ENCODE measurements around the gene KATNB1.
"Not testable (repeated sequence)": the region's sequence is repeated elsewhere in the genome, so short reads cannot be mapped to it uniquely, and the experiment has no call there.

Gene KATNB1

GRCh38 chr16:57743886-57744641 is 8.5 kb downstream of the KATNB1 start:
- no peak for DNase-seq (ENCODE audit: low read depth, low spot score)

DNA sequence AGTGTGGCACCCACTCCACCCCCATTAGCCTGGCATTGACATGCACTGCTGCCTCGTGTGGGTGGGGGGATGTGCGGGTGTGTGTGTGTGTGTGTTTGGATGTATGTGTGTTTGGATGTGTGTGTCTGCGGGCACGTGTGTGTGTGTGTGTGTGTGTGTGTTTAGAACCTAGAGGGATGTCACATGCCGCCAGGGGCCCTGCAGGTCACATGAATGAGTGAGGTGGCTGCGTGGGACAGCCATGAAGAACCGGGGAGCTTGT is 9.0 kb downstream of the KATNB1 start:
- DNase-seq (ENCODE audit: low read depth, low spot score): no peak

GRCh38 chr16:57745768-57746167 is 10.2 kb downstream of the KATNB1 start:
- DNase-seq (ENCODE audit: low read depth, low spot score): no peak

- not testable (repeated sequence) for DNase-seq (ENCODE audit: low read depth, low spot score)
Observed at GRCh38 chr16:57746316-57746715, 10.7 kb downstream of the KATNB1 start.

- DNase-seq (ENCODE audit: low read depth, low spot score): no peak
Observed at GRCh38 chr16:57747091-57747490, 11.5 kb downstream of the KATNB1 start.

GRCh38 chr16:57747496-57747895 is 11.9 kb downstream of the KATNB1 start:
- no peak for DNase-seq (ENCODE audit: low read depth, low spot score)

GRCh38 chr16:57747996-57748395 is 12.4 kb downstream of the KATNB1 start:
- DNase-seq (ENCODE audit: low read depth, low spot score): no peak

DNA sequence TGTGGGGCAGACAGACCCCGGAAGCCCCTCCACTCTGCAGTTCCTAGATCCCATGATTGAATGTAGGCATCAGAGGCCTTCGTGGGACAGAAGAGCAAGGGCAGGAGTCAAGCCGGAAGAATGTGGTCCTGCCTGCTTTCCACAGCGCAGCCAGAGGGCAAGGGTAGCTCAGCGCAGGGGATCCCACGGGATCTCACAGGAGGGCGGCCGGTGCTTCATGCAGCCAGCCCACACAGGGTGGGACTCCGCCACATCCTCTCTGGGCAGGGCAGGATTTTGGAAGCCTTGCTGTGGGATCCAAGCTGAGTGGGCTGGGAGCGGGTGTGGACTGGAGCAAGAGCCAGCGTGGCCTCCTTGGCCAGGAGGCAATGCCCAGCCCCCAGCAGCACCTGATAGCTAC is 13.0 kb downstream of the KATNB1 start:
- no peak for DNase-seq (ENCODE audit: low read depth, low spot score)

GRCh38 chr16:57749101-57749692 is 13.6 kb downstream of the KATNB1 start:
- no peak for DNase-seq (ENCODE audit: low read depth, low spot score)

DNA sequence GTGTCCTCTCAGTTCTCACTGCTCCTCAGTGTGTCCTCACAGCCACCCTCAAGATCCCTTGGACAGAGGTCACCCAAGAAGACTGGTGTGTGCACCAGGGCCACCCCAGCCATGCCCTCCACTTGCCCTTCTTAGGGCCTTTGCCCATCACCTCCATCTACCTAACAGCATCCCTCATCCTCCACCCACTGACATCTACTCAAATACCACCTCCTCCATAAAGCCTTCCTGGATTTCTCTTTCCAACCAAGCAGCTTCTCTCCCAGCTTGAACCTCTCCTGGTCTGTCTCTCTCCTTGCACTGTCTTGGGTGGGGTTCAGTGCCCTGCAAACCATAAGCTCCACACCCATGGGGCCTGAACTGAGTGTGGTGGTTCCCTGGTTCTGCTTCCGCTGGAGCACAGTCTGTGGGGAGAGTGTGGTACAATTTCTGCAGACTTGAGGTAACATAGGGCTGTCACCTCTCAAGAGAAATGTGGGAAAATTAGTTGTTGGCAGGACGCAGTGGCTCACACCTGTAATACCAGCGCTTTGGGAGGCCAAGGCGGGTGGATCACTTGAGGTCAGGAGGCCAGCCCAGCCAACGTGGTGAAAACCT is 14.4 kb downstream of the KATNB1 start:
- no peak for DNase-seq (ENCODE audit: low read depth, low spot score)

- no peak for DNase-seq (ENCODE audit: low read depth, low spot score)
Observed at GRCh38 chr16:57750796-57751538, 15.4 kb downstream of the KATNB1 start.

DNA sequence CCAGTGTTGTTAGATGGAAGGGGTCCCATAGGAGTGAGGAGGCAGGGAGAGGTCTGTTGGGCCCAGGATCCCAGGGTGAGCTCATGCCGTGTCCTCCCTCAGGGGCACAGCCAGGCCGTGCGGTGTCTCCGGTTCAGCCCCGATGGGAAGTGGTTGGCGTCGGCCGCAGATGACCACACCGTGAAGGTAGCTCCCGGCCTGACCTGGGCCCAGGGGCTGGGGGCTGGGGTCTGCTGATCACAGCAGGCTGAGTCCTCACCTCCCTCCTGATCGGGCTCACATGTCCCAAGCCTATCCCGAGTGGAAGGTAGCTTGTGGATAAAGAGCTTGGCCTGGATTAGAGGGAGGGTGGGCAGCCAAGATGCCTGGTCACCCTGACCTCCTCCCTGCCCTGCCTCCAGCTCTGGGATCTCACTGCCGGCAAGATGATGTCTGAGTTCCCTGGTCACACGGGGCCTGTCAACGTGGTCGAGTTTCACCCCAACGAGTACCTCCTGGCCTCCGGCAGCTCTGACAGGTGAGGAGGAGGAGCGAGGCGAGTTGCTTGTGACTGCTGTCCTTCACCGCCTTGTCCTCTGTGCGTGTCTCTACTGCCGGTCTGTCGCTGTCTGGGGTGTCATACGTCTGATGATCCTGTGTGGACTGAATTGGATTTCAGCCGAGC is 16.1 kb downstream of the KATNB1 start:
- DNase-seq (ENCODE audit: low read depth, low spot score): no peak

- DNase-seq (ENCODE audit: low read depth, low spot score): no peak
Observed at GRCh38 chr16:57752203-57752580, 16.6 kb downstream of the KATNB1 start.

- DNase-seq (ENCODE audit: low read depth, low spot score): no peak
Observed at GRCh38 chr16:57752581-57753447, 17.2 kb downstream of the KATNB1 start.

DNA sequence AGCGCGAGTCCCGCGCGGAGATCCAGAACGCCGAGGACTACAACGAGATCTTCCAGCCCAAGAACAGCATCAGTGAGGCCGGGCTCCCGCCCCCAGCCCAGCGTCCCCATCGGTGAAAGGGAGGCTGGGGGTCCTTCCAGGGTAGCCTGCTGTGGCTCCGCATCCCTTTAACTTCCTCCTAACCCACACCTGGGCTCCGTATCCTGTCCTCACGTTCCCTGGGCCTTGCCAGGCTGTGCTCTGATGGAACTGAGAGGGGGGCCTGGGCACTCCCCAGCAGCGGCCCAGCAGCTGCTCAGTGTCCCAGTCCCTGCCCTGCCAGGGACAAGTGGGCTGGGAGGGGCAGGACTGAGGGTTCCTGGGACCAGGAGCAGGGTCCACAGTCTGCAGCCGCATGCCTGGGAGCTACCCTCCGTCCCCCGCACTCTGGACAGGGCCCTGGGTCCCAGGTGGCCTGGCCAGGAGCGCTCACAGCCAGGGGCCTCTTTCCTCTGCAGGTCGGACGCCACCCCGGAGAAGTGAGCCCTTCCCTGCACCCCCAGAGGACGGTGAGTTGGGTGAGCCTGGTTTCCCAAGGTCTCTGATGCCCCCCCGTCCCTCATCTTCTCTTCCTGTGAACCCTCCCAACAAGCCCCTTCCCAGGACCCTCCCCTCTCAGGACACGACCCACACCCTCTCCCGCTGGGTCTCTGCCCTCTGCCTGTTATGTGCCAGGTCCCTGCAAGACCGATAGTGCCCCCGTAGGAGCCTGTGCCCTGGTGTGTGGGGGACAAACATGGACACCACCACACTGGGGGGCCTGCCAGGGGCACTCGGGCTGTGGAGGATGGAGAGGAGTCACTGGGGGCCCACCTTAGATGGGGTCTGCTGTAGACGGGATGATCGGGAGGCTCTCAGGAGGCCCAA is 18.1 kb downstream of the KATNB1 start:
- no peak for DNase-seq (ENCODE audit: low read depth, low spot score)

- DNase-seq (ENCODE audit: low read depth, low spot score): no peak
Observed at GRCh38 chr16:57754354-57755060, 18.9 kb downstream of the KATNB1 start.

DNA sequence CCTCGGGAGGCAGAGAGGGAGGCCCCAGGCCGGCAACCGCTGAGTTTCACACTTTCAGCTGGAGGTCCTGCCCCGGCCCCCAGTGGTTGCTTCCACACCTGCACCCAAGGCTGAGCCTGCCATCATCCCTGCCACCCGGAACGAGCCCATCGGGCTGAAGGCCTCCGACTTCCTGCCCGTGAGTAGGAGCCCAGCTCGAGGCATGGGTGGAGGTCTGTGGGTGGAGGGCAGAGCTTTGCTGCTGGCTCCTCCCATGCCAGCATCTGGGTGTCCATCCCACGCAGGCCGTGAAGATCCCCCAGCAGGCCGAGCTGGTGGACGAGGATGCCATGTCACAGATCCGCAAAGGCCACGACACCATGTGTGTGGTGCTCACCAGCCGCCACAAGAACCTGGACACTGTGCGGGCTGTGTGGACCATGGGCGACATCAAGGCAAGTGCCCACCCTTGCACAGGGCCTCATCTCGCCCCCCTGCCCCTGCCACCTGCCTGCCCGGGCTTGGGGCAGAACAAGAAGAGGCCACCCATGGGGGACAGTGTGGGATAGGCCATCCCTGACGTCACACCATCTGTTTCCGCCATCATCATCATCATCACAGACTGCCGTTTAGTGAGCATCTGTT is 19.6 kb downstream of the KATNB1 start:
- no peak for DNase-seq (ENCODE audit: low read depth, low spot score)

GRCh38 chr16:57755726-57756423 is 20.3 kb downstream of the KATNB1 start:
- no peak for DNase-seq (ENCODE audit: low read depth, low spot score)

Data from iPS DF 19.7 (cell line).